SIG-M5 treated with dmso at 0.1 percent for 504 hours (cell line): ENCODE measurements around the gene NEK4.
"Not testable (repeated sequence)": the region's sequence is repeated elsewhere in the genome, so short reads cannot be mapped to it uniquely, and the experiment has no call there.

ENCODE experiments used
- DNase-seq: peaks from one replicate; lab custom pipeline; 2025; ENCODE audit not compliant: unreplicated experiment; lab: John Stamatoyannopoulos, UW

Gene NEK4

DNA sequence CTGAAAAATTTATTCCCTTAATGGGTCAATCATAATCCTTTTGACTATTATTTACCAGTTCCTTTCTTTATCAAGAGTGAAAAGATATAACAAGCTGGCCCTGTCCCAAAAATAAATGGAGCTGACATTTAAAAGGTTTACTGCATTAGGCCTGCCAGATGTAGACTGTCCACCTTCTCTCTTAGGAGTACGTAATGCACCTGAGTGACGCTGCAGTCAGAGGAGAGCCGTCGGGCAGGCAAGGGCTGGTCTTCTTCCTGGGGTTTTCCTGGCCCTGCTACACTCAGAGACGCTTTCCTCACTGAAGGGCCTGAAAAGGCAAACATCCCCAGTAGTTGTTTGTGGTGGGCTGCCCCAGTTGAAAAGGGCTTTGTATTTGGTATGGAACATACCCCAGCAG, 27.6 kb downstream of the NEK4 start:
- no peak for DNase-seq

DNA sequence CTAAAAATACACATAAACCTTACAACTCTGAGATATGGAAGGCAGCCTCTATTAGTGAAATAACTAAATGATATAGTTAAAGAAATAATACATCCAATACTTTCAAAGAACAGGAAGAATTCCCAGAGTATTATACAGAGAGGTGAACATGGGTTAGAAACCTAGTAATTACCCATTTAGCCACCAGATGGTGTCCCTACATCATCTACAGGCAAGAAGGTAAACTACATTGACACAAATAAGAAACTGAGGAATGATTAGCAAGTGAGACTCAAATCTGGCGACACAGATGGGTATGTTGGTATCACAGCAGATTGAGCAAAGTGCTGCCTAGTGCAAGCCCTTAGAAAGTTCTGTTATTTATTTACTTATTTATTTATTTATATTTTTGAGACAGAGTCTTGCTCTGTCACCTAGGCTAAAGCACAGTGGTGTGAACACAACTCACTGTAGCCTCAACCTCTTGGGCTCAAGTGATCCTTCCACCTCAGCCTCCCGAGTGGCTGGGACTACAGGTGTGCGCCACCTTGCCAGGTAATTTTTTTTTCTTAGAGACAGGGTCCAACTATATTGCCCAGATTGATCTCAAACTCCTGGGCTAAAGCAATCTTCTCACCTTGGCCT, 28.2 kb downstream of the NEK4 start:
- DNase-seq: no peak

DNA sequence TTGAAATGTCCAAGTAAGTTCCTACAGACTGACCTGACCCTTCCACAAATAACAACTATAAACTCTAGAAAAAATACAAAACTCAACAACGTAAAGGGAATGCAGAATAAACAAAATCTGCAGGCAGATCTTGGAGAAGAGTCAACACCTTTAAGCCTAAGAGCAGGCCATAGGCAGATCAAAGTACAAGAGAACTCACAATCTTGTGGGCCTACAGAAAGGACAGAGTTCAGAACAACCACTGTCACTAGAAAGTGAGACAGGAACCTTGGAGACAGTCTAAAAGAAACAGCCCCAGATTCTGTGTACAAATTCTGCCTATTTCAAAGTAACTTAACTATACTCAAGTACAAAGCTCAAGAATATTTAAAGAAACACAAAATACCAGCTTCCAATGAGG, 31.0 kb downstream of the NEK4 start:
- no peak for DNase-seq

DNA sequence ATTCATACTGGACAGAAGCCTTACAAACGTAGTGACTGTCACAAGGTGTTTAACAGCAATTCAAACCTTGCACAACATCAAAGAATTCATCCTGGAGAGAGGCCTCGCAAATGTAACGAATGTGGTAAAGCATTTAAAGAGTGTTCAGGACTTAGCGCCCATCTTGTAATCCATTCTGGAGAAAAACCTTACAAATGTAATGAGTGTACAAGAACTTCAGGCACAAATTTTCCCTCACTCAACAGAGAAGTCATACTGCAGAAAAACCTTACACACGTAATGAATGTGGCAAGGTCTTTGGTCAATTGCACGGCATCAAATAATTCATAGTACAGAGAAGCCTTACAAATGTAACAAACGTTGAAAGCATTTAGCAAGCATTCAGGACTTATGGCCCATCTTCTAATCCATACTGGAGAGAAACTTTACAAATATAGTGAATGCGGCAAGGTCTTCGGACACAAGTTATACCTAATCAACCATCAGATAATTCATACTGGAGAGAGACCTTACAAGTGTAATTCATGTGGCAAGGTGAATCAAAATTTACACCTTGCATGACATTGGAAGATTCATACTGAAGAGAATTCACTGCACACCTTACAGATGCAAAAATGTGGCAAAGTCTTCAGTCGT, 37.4 kb downstream of the NEK4 start:
- no peak for DNase-seq

DNA sequence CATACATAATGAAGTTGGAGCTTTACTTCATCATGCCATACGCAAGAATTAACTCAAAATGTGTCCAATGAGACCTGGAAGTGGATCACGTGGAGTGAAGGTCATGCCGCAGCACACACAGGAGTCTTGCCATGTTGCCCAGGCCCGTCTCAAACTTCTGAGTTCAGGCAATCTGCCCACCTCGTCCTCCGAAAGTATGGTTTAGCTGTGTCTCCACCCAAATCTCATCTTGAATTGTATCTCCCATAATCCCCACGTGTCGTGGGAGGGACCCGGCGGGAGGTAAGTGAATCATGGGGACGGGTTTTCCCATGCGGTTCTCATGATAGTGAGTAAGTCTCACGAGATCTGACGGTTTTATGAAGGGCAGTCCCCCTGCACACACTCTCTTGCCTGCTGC, 39.1 kb downstream of the NEK4 start:
- no peak for DNase-seq

DNA sequence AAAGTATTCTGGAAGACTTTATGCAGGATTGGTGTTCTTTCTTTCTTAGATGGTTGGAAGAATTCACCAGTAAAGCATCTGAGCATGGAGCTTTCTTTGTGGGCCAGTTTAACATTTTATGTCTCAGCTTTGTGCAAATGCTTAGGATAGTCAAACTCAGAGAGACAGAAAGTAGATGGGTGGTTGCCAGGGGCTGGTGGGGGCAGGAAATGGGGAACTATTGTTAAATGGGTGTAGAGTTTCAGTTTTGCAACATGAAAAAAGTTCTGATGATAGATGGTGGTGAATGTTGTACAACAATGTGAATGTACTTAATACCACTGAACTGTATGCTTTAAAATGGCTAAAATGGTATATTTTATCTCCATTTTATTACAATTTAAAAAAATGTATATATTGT, 40.1 kb downstream of the NEK4 start:
- DNase-seq: peak; percentile 69

DNA sequence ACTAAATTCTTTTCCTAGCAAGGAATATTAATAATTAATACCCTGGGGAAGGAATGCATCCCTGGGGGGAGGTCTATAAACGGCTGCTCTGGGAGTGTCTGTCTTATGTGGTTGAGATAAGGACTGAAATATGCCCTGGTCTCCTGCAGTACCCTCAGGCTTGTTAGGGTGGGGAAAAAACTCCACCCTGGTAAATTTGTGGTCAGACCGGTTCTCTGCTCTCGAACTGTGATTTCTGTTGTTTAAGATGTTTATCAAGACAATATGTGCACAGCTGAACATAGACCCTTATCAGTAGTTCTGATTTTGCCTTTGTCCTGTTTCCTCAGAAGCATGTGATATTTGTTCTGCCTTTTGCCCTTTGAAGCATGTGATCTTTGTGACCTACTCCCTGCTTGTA, 42.0 kb downstream of the NEK4 start:
- not testable (repeated sequence) for DNase-seq

DNA sequence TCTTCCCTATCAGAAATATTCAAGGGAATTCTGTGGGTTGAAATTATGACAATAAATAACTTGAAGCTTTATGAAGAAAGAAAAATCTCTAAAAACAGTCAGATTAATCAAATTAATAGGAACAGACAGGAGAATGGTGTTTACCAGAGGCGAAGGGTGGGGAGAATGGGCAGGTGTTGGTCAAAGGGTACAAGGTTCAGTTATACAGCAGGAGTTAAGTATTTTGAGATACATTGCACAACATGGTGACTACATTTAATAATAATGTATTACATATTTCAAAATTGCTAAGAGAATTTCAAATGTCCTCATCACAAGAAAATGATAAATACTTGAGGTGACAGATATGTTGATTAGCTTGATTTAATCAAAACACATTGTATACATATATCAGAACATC, 46.2 kb downstream of the NEK4 start:
- no peak for DNase-seq

DNA sequence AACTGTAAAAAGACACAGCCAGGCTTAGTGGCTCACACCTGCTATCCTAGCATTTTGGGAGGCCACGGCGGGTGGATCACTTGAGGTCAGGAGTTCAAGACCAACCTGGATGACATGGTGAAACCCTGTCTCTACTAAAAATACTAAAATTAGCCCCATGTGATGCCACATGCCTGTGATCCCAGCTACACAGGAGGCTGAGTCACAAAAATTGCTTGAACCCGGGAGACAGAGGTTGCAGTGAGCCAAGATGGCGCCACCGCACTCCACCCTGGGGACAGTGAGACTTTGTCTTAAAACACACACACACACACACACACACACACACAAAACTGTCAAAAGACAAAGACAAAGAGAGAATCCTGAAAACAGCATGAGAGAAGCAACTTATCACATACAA, 46.8 kb downstream of the NEK4 start:
- DNase-seq: no peak

DNA sequence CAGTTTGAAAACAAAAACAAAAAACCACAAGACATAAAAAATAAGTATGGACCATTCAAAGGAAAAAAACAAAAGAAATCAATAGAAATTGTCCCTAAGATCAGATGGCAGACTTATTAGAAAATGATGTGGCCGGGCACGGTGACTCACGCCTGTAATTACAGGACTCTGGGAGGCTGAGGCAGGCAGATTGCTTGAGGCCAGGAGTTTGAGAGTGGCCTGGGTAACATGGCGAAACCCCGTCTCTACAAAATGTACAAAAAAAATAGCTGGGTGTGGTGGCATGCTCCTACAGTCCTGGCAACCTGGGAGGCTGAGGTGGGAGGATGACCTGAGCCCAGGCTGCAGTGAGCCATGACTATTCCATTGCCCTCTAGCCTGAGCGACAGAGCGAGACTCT, 48.2 kb downstream of the NEK4 start:
- DNase-seq: no peak

DNA sequence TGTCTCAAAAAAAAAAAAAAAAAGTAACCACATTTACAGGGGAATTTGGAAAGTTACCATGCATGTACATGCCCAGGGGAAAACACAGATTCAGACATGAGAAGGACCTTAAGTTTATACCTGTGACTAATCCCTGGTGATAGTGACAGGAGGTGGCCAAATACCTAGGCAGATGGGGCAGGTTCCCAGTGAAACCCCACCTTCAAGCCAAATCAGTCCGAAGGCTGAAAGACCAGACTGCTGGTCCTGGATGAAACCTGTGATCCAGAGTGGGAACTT, 49.1 kb downstream of the NEK4 start:
- DNase-seq: no peak

DNA sequence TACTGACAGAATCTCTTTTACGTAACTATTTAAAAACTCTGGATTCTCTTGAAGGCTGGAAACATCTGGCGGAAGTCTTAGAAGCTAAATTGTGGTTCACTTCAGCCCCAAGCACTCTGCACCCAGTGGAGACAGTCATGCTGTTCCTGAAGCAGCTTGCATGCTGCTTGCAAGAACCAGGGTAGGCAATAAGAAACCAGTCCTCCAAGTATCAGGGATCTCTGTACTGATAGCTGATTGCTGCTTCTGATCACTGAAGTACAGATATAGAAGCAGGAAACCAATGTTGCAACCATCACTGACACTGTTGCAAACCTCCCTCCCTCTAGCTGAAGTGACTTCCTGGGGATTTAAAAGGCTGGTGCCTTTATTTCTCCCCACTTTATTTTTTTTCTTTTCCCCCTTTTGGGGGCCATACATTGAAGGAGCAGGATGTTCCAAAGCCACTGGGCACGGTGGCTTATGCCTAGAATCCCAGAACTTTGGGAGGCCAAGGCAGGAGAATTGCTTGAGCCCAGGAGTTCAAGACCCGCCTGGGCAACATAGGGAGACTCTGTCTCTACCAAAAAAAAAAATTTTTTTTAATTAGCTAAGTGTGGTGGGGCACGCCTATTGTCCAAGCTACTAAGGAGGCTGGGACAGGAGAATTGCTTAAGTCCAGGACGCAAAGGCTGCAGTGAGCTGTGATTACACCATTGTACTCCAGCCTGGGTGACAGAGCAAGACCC, 49.6 kb downstream of the NEK4 start:
- DNase-seq: peak; percentile 99

DNA sequence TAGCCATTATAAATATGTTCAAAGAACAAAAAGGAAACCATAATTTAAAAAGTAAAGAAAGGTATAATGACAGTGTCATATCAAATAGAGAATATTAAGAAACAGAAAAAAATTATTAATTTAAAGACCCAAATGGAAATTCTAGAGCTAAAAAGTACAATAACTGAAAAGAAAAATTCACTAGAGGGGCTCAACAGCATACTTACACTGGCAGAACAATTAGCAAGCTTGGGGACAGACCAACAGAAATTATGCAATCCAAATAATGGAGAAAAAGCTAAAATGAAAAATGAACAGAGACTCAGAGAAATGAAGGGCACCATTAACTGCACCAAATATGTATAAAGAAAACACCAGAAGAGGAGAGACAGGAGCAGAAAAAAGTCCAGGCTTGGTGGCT, 51.1 kb downstream of the NEK4 start:
- no peak for DNase-seq

DNA sequence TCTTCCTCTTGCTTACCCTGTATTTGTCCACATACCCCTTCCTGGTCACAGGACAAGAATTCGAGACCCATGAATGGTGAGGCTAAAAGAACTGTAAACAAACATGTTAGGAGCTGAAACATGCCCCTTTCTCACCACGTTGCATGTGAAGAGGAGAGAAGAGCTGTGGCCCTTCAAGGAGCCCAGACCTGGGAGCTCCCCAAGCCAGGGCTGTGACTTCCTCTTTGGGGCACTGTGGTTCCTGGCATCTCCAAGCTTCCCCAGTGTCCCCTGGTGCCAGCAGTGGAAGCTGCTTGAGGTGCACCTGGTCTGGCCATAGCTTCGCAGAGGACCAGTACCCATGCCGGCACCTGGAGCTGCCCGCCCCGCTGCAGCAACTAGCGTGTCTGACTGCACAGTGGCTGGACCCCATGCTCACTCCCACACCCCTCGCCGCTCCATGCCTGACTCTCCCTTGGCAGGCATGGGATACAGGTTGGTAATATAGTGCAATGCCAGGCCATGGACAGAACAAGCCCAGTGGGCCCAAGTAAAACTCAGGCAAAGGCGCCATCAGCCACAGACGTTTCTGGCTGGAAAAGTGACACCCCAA, 54.9 kb downstream of the NEK4 start:
- DNase-seq: no peak

DNA sequence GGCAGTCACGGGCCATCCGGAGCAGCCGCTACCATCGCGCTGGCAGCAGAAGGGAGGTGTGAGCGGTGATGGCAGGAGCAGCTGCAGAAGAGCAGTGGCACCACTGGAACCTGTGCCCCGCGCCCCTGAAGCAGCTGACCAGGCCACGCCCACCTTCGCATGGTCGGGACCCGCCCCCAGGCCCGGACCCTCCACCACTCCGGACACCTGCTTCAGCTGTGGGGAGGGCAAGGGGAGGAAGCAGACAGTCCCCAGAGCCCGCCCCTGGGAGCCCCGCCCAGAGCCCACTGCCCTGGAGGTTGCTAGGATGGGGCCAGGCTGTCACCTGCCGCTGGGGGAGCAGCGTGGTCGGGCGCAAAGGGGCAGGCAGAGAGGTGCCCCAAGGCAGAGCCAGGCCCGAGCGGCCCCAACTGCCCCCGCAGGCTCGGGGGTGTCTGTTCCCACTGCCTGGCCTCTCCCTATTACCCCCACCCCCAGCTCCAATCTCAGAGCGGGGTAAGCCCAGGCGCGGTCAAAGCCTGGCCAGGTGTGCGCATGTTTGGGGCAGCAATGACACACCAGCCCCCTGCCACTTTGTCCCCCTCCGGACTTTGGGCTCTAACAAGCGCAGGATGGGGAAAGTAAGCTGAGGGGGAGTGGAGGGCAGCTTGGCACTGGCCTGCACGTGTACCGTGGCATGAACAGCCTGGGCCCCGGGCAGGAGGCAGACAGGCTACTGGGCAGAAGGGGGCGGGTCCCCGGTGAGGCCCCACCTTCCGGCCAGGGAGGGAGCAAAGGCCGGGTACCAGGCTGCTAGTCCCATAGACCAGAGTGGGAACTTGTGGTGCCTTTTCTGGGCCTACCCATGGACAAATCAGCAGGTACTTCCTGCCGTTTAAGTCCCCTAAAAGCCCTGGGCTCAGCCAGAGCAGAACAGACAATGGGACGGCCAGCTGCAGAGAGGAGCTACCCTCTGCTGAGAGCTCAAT, 56.1 kb downstream of the NEK4 start:
- no peak for DNase-seq

DNA sequence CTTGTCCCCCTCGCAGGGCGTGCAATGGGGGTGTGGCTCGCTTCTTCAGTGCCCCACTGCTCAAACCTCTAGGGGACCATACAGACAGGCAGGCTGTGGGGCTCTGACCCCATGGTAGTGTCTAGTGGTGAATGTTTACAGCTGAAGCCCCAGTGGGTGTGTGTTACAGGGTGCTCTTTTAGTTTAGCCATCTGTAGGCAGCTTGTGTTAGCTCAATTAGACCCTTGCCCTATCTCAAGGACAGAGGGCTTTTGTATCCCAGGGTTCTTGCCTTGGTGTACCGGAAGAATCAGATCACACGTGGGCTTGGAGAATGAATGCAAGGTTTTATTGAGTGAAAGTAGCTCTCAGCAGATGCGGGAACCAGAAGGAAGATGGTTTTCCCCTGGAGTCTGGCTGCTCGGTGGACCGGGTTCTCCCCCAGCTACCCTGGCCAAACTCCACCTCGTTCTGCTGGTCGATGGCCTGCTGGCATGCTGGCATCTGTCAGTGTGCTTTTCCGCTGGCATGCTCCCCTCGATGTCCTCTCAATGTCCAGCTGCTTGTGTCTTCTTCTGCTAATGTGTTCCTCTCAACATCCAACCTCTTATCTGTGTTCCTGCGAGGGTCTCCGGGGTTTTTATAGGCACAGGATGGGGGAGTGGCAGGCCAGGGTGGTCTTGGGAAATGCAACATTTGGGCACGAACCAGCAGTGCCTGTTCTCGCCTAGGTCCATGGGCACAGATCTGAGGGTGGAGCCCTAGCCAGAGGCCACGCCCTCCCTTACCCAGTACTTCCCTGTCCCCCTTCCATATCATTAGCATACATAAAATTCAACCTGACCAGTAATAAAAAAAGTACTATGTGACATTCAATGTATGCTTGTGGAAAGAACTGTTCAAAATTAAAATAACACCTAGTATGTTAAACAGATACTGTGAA, 58.2 kb downstream of the NEK4 start:
- no peak for DNase-seq

DNA sequence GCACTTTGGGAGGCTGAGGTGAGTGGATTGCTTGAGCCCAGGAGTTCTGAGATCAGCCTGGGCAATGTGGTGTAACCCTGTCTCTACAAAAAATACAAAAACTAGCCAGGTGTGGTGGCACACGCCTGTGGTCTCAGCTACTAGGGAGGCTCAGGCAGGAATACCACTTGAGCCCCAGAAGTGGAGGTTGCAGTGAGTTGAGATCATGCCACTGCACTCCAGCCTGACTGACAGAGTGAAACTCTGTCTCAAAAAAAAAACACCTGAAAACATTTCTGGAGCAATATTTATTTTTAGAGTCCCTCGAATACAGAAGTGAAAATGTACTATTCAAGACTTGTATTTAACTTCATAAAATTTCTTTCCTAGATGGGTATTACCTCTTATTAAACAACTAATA, 60.2 kb downstream of the NEK4 start:
- DNase-seq: no peak

DNA sequence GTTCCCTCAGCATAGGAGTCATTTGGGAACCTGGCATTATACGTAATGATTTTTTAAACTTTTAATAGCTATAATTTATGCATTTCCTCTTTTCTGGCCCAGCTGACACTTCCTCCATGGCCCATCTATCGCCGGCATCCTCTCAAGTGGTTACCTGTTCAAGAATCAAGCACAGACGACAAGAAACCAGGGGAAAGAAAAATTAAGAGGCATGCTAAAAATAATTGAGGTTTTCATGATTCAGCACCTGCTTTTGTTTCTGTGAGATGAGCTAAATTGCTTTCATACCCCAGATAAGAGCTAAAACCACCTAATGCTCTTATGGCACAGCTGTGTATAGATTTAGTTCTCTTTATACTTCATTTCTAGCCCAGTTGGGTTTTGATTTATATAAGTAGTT, 63.2 kb downstream of the NEK4 start:
- no peak for DNase-seq

DNA sequence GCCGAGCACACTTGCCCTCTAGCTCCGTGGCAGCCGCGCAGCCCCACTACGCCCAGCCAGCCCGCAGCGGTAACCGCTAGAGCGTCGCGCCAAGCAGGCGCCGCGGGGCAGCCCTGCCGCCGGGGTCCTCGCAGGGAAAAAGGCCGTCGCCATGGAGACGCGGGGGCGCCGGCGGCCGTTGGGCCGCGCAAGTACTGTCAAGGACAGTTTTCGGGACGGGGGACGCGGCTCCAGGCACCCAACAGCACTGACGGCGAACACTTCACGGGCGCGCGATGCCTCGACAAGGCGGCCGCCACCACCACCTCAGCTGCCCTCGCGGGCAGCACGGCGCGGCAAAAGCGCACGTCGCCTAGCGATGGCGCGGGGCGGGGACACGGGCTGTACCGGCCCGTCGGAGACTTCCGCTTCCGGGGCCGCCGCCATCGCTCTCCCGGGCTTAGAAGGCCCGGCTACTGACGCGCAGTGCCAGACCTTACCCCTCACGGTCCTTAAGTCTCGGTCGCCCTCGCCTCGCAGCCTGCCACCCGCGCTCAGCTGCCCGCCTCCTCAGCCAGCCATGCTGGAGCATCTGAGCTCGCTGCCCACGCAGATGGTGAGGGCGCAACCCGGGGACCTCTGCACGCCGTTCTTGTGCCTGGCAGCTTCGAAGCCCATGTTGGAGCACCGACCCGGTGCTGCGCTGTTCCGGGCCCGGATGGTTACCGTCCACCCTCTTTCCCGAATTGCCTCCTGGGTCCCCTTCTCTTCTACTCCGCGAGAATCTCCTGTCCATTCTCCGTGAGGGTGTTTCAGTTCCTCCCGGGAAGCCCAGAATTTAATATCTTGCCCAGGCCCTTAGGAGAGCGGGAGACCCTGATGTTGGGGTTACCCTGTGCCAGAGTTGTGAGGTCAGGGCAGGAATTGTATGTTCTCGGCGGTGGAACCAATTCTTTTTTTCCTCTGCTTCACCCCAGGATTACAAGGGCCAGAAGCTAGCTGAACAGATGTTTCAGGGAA, 64.8 kb downstream of the NEK4 start, which contains the start of the genes GLT8D1 and SPCS1:
Gene GLT8D1 (minus strand): TSS at position 104 of the 999 bp plus-strand sequence. CDS start 5,331 bp downstream, outside the sequence.
Gene SPCS1 (plus strand): TSS at position 419 of the 999 bp plus-strand sequence. CDS start 141 bp downstream, at position 560.
- peak; percentile 82 for DNase-seq
